ENCODE results near the gene SNRPB. TPM values are rescaled to one million over a fixed set of nuclear protein-coding genes. Genes with fewer than 3 reads are reported as not detected.

The SNRPB gene
- total and polyA plus RNA-seq, 2 donors (not counting 3 experiments of a cell fraction or from before 2014, with no cell fraction given), result 296 to 340 TPM

DNA sequence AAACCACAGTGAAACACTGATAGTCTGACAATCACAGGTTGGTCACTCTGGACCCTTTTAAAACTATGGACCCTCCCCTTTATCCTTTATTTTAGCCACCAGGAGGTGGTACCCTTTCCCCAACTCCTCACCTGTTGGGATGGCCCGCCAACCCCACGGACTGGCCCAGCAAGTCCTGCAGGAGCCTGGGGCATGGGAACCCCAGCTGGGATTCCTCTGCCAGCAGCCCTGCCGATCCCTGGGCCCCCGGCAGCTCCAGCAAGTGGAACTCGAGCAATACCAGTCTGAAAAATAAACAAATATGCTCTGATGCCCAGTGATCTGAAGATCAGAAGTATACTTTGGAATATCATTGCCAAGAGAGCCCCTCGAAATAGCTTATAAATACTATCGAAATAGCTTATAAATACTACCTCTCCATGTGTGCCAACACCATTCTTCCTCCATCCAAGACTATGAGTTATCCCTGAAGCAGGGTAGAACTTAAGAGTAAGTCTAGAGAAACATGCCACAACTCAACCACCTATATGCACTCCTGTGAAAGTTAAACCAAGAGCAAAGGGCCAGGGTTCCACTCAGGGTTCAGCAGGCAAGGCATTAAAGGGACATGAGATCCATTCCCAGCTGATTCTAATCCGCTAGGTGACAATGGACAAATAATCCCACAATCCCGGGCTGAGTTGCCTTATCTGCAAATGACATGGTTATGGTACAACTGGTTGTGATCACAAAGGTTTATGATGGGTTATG lies 6.8 kb downstream of the SNRPB start:
- Histone ChIP-seq H3K9me3 (replicated peaks; ENCODE audit: control insufficient read depth, insufficient read depth, low read length) (no peaks in the 10 kb centered on the region), H3K27ac (ENCODE audit: insufficient read depth, low read depth, low read length) (no peak overlapping the region), H4K20me1 (replicated peaks; ENCODE audit: control insufficient read depth, extremely low read depth, insufficient read depth, low read length) (peaks cover 10% of the 10 kb centered on the region), H3K36me3 (ENCODE audit: control insufficient read depth in 2 of 2, extremely low read depth in 1 of 2, insufficient read depth in 2 of 2, low read length in 2 of 2) (peaks cover 45 to 73% of the 10 kb centered on the region in 2 experiments), H3K4me1 (ENCODE audit: control insufficient read depth, extremely low read depth, insufficient read depth, low read length) (peaks cover 8% of the 10 kb centered on the region), H3K9me1 (replicated peaks; ENCODE audit: control insufficient read depth, extremely low read depth, insufficient read depth, low read length) (no peaks in the 10 kb centered on the region), H3K4me3 (replicated peaks in 1 of 3; ENCODE audit: insufficient read depth in 1 of 3, low read depth in 1 of 3, low read length in 3 of 3) (no peak overlapping the region), H2AFZ (ENCODE audit: low read depth, low read length) (no peak overlapping the region), H3K27me3 (ENCODE audit: control insufficient read depth in 2 of 2, insufficient read depth in 2 of 2, low read length in 2 of 2) (no peaks in the 10 kb centered on the region), H3K4me2 (ENCODE audit: insufficient read depth, low read length) (no peak overlapping the region), H3K79me2 (ENCODE audit: control insufficient read depth, insufficient read depth, low read length) (peaks cover 44% of the 10 kb centered on the region), H3K9ac (replicated peaks; ENCODE audit: extremely low read depth, insufficient read depth, low read length) (no peak overlapping the region)
- ChIA-PET CTCF (no interaction called here), POLR2A (interaction anchor here (0.6 kb wide), 1 partner anchor 188 kb away, joined by 3 read pairs; no protein-coding TSS in a partner anchor)
- dilution Hi-C loops (cut with MboI; ENCODE audit: extremely low pct_ligation_motif_present, low sequenced_read_pairs), result no loop called here
- no peak for FAIRE-seq
- DNase-seq (ENCODE audit: low read depth, low spot score), result no peak
- TF ChIP-seq, protein P1, sequence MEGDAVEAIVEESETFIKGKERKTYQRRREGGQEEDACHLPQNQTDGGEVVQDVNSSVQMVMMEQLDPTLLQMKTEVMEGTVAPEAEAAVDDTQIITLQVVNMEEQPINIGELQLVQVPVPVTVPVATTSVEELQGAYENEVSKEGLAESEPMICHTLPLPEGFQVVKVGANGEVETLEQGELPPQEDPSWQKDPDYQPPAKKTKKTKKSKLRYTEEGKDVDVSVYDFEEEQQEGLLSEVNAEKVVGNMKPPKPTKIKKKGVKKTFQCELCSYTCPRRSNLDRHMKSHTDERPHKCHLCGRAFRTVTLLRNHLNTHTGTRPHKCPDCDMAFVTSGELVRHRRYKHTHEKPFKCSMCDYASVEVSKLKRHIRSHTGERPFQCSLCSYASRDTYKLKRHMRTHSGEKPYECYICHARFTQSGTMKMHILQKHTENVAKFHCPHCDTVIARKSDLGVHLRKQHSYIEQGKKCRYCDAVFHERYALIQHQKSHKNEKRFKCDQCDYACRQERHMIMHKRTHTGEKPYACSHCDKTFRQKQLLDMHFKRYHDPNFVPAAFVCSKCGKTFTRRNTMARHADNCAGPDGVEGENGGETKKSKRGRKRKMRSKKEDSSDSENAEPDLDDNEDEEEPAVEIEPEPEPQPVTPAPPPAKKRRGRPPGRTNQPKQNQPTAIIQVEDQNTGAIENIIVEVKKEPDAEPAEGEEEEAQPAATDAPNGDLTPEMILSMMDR (IDR thresholded peaks at IDR 0.05; ENCODE audit: extremely low read depth in 1 of 2, insufficient read depth in 1 of 2, low read depth in 1 of 2, low read length in 2 of 2), result no peak
- TF ChIP-seq POLR2AphosphoS5 (IDR thresholded peaks at IDR 0.05; ENCODE audit: insufficient read depth, low read depth, low read length), result no peak
- no peak for TF ChIP-seq FOS (IDR thresholded peaks at IDR 0.05; ENCODE audit: borderline replicate concordance, insufficient read depth, low read length)
- no peak for TF ChIP-seq JUN (IDR thresholded peaks at IDR 0.05; ENCODE audit: borderline replicate concordance, insufficient read depth, insufficient read length, low read depth)
- intact Hi-C loops (cut with micrococcal nuclease), result no loop called here
- BruUV-seq (replicated peaks), result no TSS peak

Data from endothelial cell of umbilical vein (primary cell).